Activated CD8-positive, alpha-beta memory T cell treated with anti-CD3 and anti-CD28 coated beads for 1 hour (primary cell): ENCODE data around the gene IL1RN.

Source experiments
- DNase-seq, 2 donors: peaks; one replicate each; pipeline ENCODE4 v3.0.0-alpha.2; 2020; ENCODE audit warnings: low read depth in 1 of 2; ENCODE audit errors: extremely low read depth in 1 of 2

Gene IL1RN

GRCh38 chr2:113103277-113103676 is 24.1 kb upstream of the IL1RN start:
- no peak for DNase-seq

GRCh38 chr2:113104054-113104611 is 23.3 kb upstream of the IL1RN start:
- no peak for DNase-seq

- no peak for DNase-seq
Measured at GRCh38 chr2:113105047-113105785, 22.2 kb upstream of the IL1RN start.

GRCh38 chr2:113111121-113111520 is 16.3 kb upstream of the IL1RN start:
- no peak for DNase-seq

- no peak for DNase-seq
Measured at GRCh38 chr2:113111823-113112287, 15.5 kb upstream of the IL1RN start.

GRCh38 chr2:113112441-113112840 is 15.0 kb upstream of the IL1RN start:
- no peak for DNase-seq

GRCh38 chr2:113112871-113113270 is 14.5 kb upstream of the IL1RN start:
- DNase-seq = no peak

- no peak for DNase-seq
Measured at GRCh38 chr2:113113807-113114206, 13.6 kb upstream of the IL1RN start.

- no peak for DNase-seq
Measured at GRCh38 chr2:113114224-113114945, 13.0 kb upstream of the IL1RN start.

- DNase-seq = no peak
Measured at GRCh38 chr2:113114996-113115395, 12.4 kb upstream of the IL1RN start.

GRCh38 chr2:113116100-113116958 is 11.1 kb upstream of the IL1RN start:
- no peak for DNase-seq

GRCh38 chr2:113117541-113118262 is 9.7 kb upstream of the IL1RN start:
- DNase-seq = no peak

GRCh38 chr2:113118263-113118657 is 9.1 kb upstream of the IL1RN start:
- no peak for DNase-seq

- no peak for DNase-seq
Measured at GRCh38 chr2:113119111-113119510, 8.3 kb upstream of the IL1RN start.

GRCh38 chr2:113120861-113121260 is 6.5 kb upstream of the IL1RN start:
- no peak for DNase-seq

- DNase-seq = no peak
Measured at GRCh38 chr2:113122364-113122763, 5.0 kb upstream of the IL1RN start.

GRCh38 chr2:113123726-113124125 is 3.7 kb upstream of the IL1RN start:
- DNase-seq = no peak

GRCh38 chr2:113124181-113124961 is 3.0 kb upstream of the IL1RN start:
- no peak for DNase-seq

GRCh38 chr2:113124984-113125855 is 2.2 kb upstream of the IL1RN start:
- DNase-seq = no peak
